GM21515 (cell line): ENCODE measurements around the gene PRDM11.

Experiments used
- ATAC-seq: cut with Tn5 transposase; IDR thresholded peaks from one replicate; pipeline ENCODE4 v1.9.1; 2021; ENCODE audit not compliant: unreplicated experiment

Gene PRDM11

GRCh38 chr11:45258982-45259530 lies 112.6 kb downstream of the PRDM11 start:
- no peak for ATAC-seq

- no peak for ATAC-seq
These were observed 113.2 kb downstream of the PRDM11 start for GRCh38 chr11:45259592-45259991.

GRCh38 chr11:45260071-45260470 lies 113.6 kb downstream of the PRDM11 start:
- no peak for ATAC-seq

- ATAC-seq, result no peak
These were observed 116.5 kb downstream of the PRDM11 start for GRCh38 chr11:45262900-45263299.

- ATAC-seq, result no peak
These were observed 117.3 kb downstream of the PRDM11 start for GRCh38 chr11:45263773-45264172.

- no peak for ATAC-seq
These were observed 118.5 kb downstream of the PRDM11 start for GRCh38 chr11:45264839-45265515.

GRCh38 chr11:45265969-45266675 lies 119.7 kb downstream of the PRDM11 start:
- no peak for ATAC-seq

- no peak for ATAC-seq
These were observed 120.2 kb downstream of the PRDM11 start for GRCh38 chr11:45266676-45267020.

GRCh38 chr11:45267052-45267451 lies 120.6 kb downstream of the PRDM11 start:
- ATAC-seq, result no peak

GRCh38 chr11:45267652-45268299 lies 121.3 kb downstream of the PRDM11 start:
- no peak for ATAC-seq

- no peak for ATAC-seq
These were observed 123.2 kb downstream of the PRDM11 start for GRCh38 chr11:45269678-45270077.

- ATAC-seq, result no peak
These were observed 124.7 kb downstream of the PRDM11 start for GRCh38 chr11:45270946-45271716.

- no peak for ATAC-seq
These were observed 126.3 kb downstream of the PRDM11 start for GRCh38 chr11:45272701-45273100.

GRCh38 chr11:45273509-45273908 lies 127.1 kb downstream of the PRDM11 start:
- no peak for ATAC-seq

GRCh38 chr11:45274206-45274605 lies 127.8 kb downstream of the PRDM11 start:
- ATAC-seq, result no peak

- no peak for ATAC-seq
These were observed 129.4 kb downstream of the PRDM11 start for GRCh38 chr11:45275828-45276227.

- ATAC-seq, result no peak
These were observed 132.3 kb downstream of the PRDM11 start for GRCh38 chr11:45278714-45279113.

GRCh38 chr11:45279645-45280044 lies 133.2 kb downstream of the PRDM11 start:
- ATAC-seq, result no peak

GRCh38 chr11:45280449-45280848 lies 134.0 kb downstream of the PRDM11 start:
- ATAC-seq, result no peak

- no peak for ATAC-seq
These were observed 135.6 kb downstream of the PRDM11 start for GRCh38 chr11:45282081-45282480.
